ENCODE results near the gene BAAT. TPM values are rescaled to one million over a fixed set of nuclear protein-coding genes. Genes with fewer than 3 reads are reported as not detected.
"Not testable (repeated sequence)": the region's sequence is repeated elsewhere in the genome, so short reads cannot be mapped to it uniquely, and the experiment has no call there.

The BAAT gene
- total RNA-seq, 1 experiment from 2014 or later = 0.17 TPM

GRCh38 chr9:101333490-101333889 lies 51.3 kb downstream of the BAAT start (continued):
- TF ChIP-seq TP53 (CRISPR knock-in tag; IDR thresholded peaks at IDR 0.05) = no peak

DNA sequence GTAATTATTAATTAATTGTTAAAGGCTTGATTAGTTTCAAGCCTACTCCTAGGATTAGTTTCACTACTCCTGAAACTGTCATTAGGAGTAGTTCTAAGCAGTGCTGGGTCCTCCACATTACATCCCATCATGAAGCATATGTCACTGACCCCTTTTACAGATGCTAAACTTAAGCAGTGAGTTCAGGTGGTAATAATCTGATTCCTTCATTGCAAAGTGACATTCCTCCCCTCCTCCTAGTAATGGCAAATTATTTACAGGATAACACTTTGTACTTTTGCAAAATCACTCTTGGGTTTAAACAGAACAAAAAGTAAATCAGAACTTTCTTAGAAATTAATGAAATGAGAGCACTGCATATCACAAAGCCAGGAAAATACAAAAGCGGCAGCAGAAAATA lies 52.4 kb downstream of the BAAT start:
- H3K36me3 Mint-ChIP-seq = peaks cover 7% of the 10 kb centered on the region
- H3K27me3 Mint-ChIP-seq (ENCODE audit: low read depth) = no peaks in the 10 kb centered on the region
- ATAC-seq = no peak
- POLR2A ChIA-PET = no interaction called here
- peaks cover 1% of the 10 kb centered on the region; the same call in 1 of the 2 replicates for H3K4me1 Mint-ChIP-seq
- no peak overlapping the region for H3K4me3 Mint-ChIP-seq
- TF ChIP-seq AFF4 (CRISPR knock-in tag; IDR thresholded peaks at IDR 0.05; ENCODE audit: borderline replicate concordance) (no peak), ZNF138 (CRISPR knock-in tag; conservative IDR thresholded peaks at IDR 0.05) (no peak), E2F4 (CRISPR knock-in tag; IDR thresholded peaks at IDR 0.05; ENCODE audit: borderline replicate concordance, low read depth) (no peak), SOX15 (CRISPR knock-in tag; IDR thresholded peaks at IDR 0.05) (no peak), USF2 (CRISPR knock-in tag; IDR thresholded peaks at IDR 0.05) (no peak), ZNF317 (CRISPR knock-in tag; IDR thresholded peaks at IDR 0.05; ENCODE audit: borderline replicate concordance, low read depth) (no peak), ZNF263 (CRISPR knock-in tag; IDR thresholded peaks at IDR 0.05; ENCODE audit: low read depth) (no peak), ZNF425 (CRISPR knock-in tag; conservative IDR thresholded peaks at IDR 0.05) (no peak), NR3C1 (CRISPR knock-in tag; conservative IDR thresholded peaks at IDR 0.05; ENCODE audit: low read depth) (no peak), FOXJ3 (CRISPR knock-in tag; IDR thresholded peaks at IDR 0.05; ENCODE audit: borderline replicate concordance) (no peak), ELF4 (CRISPR knock-in tag; IDR thresholded peaks at IDR 0.05; ENCODE audit: low read depth) (no peak)
- TF ChIP-seq, protein P1, sequence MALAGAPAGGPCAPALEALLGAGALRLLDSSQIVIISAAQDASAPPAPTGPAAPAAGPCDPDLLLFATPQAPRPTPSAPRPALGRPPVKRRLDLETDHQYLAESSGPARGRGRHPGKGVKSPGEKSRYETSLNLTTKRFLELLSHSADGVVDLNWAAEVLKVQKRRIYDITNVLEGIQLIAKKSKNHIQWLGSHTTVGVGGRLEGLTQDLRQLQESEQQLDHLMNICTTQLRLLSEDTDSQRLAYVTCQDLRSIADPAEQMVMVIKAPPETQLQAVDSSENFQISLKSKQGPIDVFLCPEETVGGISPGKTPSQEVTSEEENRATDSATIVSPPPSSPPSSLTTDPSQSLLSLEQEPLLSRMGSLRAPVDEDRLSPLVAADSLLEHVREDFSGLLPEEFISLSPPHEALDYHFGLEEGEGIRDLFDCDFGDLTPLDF (CRISPR knock-in tag; IDR thresholded peaks at IDR 0.05) = no peak
- CTCF ChIA-PET = no interaction called here
- peaks cover 14% of the 10 kb centered on the region for H3K9me3 Mint-ChIP-seq
- DNase-seq (ENCODE audit: low spot score) = no peak
- H3K27ac Mint-ChIP-seq = no peak overlapping the region

GRCh38 chr9:101327422-101327909 lies 57.3 kb downstream of the BAAT start:
- Mint-ChIP-seq H3K9me3 (peaks cover 23% of the 10 kb centered on the region), H3K36me3 (peaks cover 14% of the 10 kb centered on the region), H3K4me1 (peaks cover 22% of the 10 kb centered on the region)
- DNase-seq (ENCODE audit: low spot score); POLR2A ChIA-PET; H3K27me3 Mint-ChIP-seq (ENCODE audit: low read depth); ATAC-seq; CTCF ChIA-PET; H3K27ac Mint-ChIP-seq; H3K4me3 Mint-ChIP-seq: not testable (repeated sequence)

Measured in WTC11 (cell line).